Osteocyte (in vitro differentiated cells): ENCODE measurements around the gene ZNF541. TPM values are rescaled to one million over a fixed set of nuclear protein-coding genes. Genes with fewer than 3 reads are reported as not detected.

Experiments
- DNase-seq: peaks from one replicate; pipeline ENCODE4 v3.0.0; 2021; ENCODE audit warnings: mixed read lengths; ENCODE audit not compliant: unreplicated experiment; ENCODE audit errors: extremely low spot score
- H3K27ac Mint-ChIP-seq: one replicate; pipeline ENCODE4 v1.8.0; 2021; ENCODE audit warnings: mild to moderate bottlenecking, mixed read lengths; ENCODE audit not compliant: unreplicated experiment
- H3K27me3 Mint-ChIP-seq: one replicate; pipeline ENCODE4 v1.8.0; 2021; ENCODE audit warnings: mixed read lengths; ENCODE audit not compliant: unreplicated experiment
- H3K36me3 Mint-ChIP-seq: one replicate; pipeline ENCODE4 v1.8.0; 2021; ENCODE audit warnings: mixed read lengths; ENCODE audit not compliant: unreplicated experiment
- H3K4me1 Mint-ChIP-seq: one replicate; pipeline ENCODE4 v1.8.0; 2021; ENCODE audit warnings: mixed read lengths; ENCODE audit not compliant: unreplicated experiment
- H3K4me3 Mint-ChIP-seq: one replicate; pipeline ENCODE4 v1.8.0; 2021; ENCODE audit warnings: mild to moderate bottlenecking, moderate library complexity, mixed read lengths; ENCODE audit not compliant: unreplicated experiment
- H3K9me3 Mint-ChIP-seq: one replicate; pipeline ENCODE4 v1.8.0; 2021; ENCODE audit warnings: mixed read lengths; ENCODE audit not compliant: unreplicated experiment
- CTCF ChIP-seq: fragments of 200-600 bp; sonication (generic); IDR thresholded peaks from 2 replicates; pipeline ENCODE4 v1.5.0; 2021; ENCODE audit warnings: antibody characterized with exemption, mild to moderate bottlenecking, moderate library complexity
- total RNA-seq: library from RNA; stranded (reverse); gene quantifications from 2 replicates; pipeline ENCODE4 v1.2.1, GENCODE V29; 2021

Gene ZNF541
- total RNA-seq, 1 donor from 2014 or later: not detected

GRCh38 chr19:47608969-47609905 is 36.3 kb upstream of the ZNF541 start, which contains the start of gene BICRA:
Gene BICRA (plus strand): TSS chr19:47609134. CDS start chr19:47673575, 64,441 bp downstream.
- H3K27me3 Mint-ChIP-seq: no peaks in the 10 kb centered on the region
- DNase-seq: peak; percentile 95
- H3K36me3 Mint-ChIP-seq: peaks cover 2% of the 10 kb centered on the region
- TF ChIP-seq CTCF: no peak
- H3K4me1 Mint-ChIP-seq: peaks cover 36% of the 10 kb centered on the region
- H3K9me3 Mint-ChIP-seq: no peaks in the 10 kb centered on the region
- H3K4me3 Mint-ChIP-seq: peak within 1 kb of the TSS; percentile 92
- H3K27ac Mint-ChIP-seq: peak within 1 kb of the TSS; percentile 94

GRCh38 chr19:47608074-47608918 is 35.3 kb upstream of the ZNF541 start:
- H3K9me3 Mint-ChIP-seq: no peaks in the 10 kb centered on the region
- peaks cover 27% of the 10 kb centered on the region for H3K4me1 Mint-ChIP-seq
- peak overlapping the region; percentile 81 for H3K27ac Mint-ChIP-seq
- peak; percentile 99 for DNase-seq
- peak; percentile 40 for TF ChIP-seq CTCF
- no peaks in the 10 kb centered on the region for H3K27me3 Mint-ChIP-seq
- H3K4me3 Mint-ChIP-seq: peak overlapping the region; percentile 81
- H3K36me3 Mint-ChIP-seq: peaks cover 2% of the 10 kb centered on the region

GRCh38 chr19:47607564-47608073 is 34.7 kb upstream of the ZNF541 start:
- Mint-ChIP-seq H3K36me3 (peaks cover 2% of the 10 kb centered on the region), H3K9me3 (no peaks in the 10 kb centered on the region), H3K27ac (peak overlapping the region; percentile 81), H3K4me3 (peak overlapping the region; percentile 81), H3K4me1 (peaks cover 20% of the 10 kb centered on the region), H3K27me3 (no peaks in the 10 kb centered on the region)
- TF ChIP-seq CTCF: no peak
- no peak for DNase-seq

- H3K27me3 Mint-ChIP-seq: no peaks in the 10 kb centered on the region
Observed at GRCh38 chr19:47603706-47604565, 31.0 kb upstream of the ZNF541 start.

More at GRCh38 chr19:47603706-47604565, 31.0 kb upstream of the ZNF541 start:
- Mint-ChIP-seq H3K36me3 (no peaks in the 10 kb centered on the region), H3K9me3 (no peaks in the 10 kb centered on the region), H3K4me1 (peaks cover 19% of the 10 kb centered on the region), H3K27ac (no peak overlapping the region), H3K4me3 (no peak overlapping the region)
- no peak for DNase-seq
- no peak for TF ChIP-seq CTCF
